WTC11 (cell line): ENCODE measurements around the gene PLEKHM1. TPM values are rescaled to one million over a fixed set of nuclear protein-coding genes. Genes with fewer than 3 reads are reported as not detected.

ENCODE experiments used
- ATAC-seq: fragments of 200-7000 bp; cut with Tn5 transposase; 2 replicates; pipeline ENCODE4 v1.10.0; 2021; ENCODE audit warnings: mild to moderate bottlenecking, moderate library complexity
- CTCF ChIA-PET: fragments of 300-600 bp; sonication (Branson Sonifier 250); formaldehyde crosslinking; loops from one replicate; lab custom pipeline; 2021; ENCODE audit warnings: antibody characterized with exemption; lab: Charles Lee
- POLR2A ChIA-PET: fragments of 350-600 bp; sonication (Branson Sonifier 250); formaldehyde crosslinking; loops from one replicate; lab custom pipeline; 2021; ENCODE audit warnings: antibody characterized with exemption; lab: Charles Lee
- DNase-seq: peaks from one replicate; pipeline ENCODE4 v3.0.0; 2021; ENCODE audit warnings: low spot score
- H3K27ac Mint-ChIP-seq: 2 replicates; pipeline ENCODE4 v1.8.0; 2021; ENCODE audit warnings: mixed read lengths
- H3K27me3 Mint-ChIP-seq: 2 replicates; pipeline ENCODE4 v1.8.0; 2021; ENCODE audit warnings: low read depth, mild to moderate bottlenecking, moderate library complexity, mixed read lengths
- H3K36me3 Mint-ChIP-seq: 2 replicates; pipeline ENCODE4 v1.8.0; 2021; ENCODE audit warnings: mixed read lengths
- H3K4me1 Mint-ChIP-seq: 2 replicates; pipeline ENCODE4 v1.8.0; 2022; ENCODE audit warnings: mixed read lengths
- H3K4me3 Mint-ChIP-seq: 2 replicates; pipeline ENCODE4 v1.8.0; 2021; ENCODE audit warnings: mild to moderate bottlenecking, moderate library complexity, mixed read lengths
- H3K9me3 Mint-ChIP-seq: 2 replicates; pipeline ENCODE4 v1.8.0; 2021; ENCODE audit warnings: mixed read lengths
- ELF4 ChIP-seq: sonication (generic); formaldehyde crosslinking; IDR thresholded peaks from 2 replicates; pipeline ENCODE4 v1.8.1; 2022; ENCODE audit warnings: low read depth, mild to moderate bottlenecking, moderate library complexity, missing genetic modification reagents
- FOXP1 ChIP-seq: sonication (generic); formaldehyde crosslinking; IDR thresholded peaks from 2 replicates; pipeline ENCODE4 v1.8.0; 2022; ENCODE audit warnings: missing genetic modification reagents, mild to moderate bottlenecking, moderate library complexity, borderline replicate concordance
- JUN ChIP-seq: sonication (generic); formaldehyde crosslinking; IDR thresholded peaks from 2 replicates; pipeline ENCODE4 v1.8.0; 2023; ENCODE audit warnings: mild to moderate bottlenecking, missing genetic modification reagents
- NFATC4 ChIP-seq: fragments of 250-450 bp; sonication (Bioruptor Pico); IDR thresholded peaks from 2 replicates; pipeline ENCODE4 v1.9.0; 2021; ENCODE audit warnings: mild to moderate bottlenecking
- SP1 ChIP-seq: sonication (generic); formaldehyde crosslinking; conservative IDR thresholded peaks from 2 replicates; pipeline ENCODE4 v1.8.1; 2022; ENCODE audit warnings: missing genetic modification reagents
- ZBTB21 ChIP-seq: sonication (generic); formaldehyde crosslinking; IDR thresholded peaks from 2 replicates; pipeline ENCODE4 v1.8.1; 2023; ENCODE audit warnings: mild to moderate bottlenecking, missing genetic modification reagents, borderline replicate concordance
- ZNF138 ChIP-seq: sonication (generic); formaldehyde crosslinking; conservative IDR thresholded peaks from 2 replicates; pipeline ENCODE4 v1.8.1; 2022; ENCODE audit warnings: mild to moderate bottlenecking, moderate library complexity, missing genetic modification reagents
- total RNA-seq: library from RNA; stranded (reverse); gene quantifications from 3 replicates; pipeline ENCODE4 v1.2.3, GENCODE V29; 2021
- TF ChIP-seq, protein P1 (sequence below): sonication (generic); formaldehyde crosslinking; IDR thresholded peaks from 2 replicates; pipeline ENCODE4 v1.8.0; 2022; ENCODE audit warnings: mild to moderate bottlenecking, missing genetic modification reagents
- TF ChIP-seq, protein P2 (sequence below): fragments of 250-450 bp; sonication (Bioruptor Pico); IDR thresholded peaks from 2 replicates; pipeline ENCODE4 v1.9.0; 2021; ENCODE audit warnings: mild to moderate bottlenecking
- TF ChIP-seq, protein P3 (sequence below): sonication (generic); formaldehyde crosslinking; IDR thresholded peaks from 2 replicates; pipeline ENCODE4 v1.8.1; 2023; ENCODE audit warnings: mild to moderate bottlenecking, moderate library complexity, missing genetic modification reagents
- TF ChIP-seq, protein P4 (sequence below): sonication (generic); formaldehyde crosslinking; IDR thresholded peaks from 2 replicates; pipeline ENCODE4 v1.8.1; 2023; ENCODE audit warnings: mild to moderate bottlenecking, missing genetic modification reagents, moderate library complexity

Gene PLEKHM1
- total RNA-seq, 1 experiment from 2014 or later = 19.6 TPM

DNA sequence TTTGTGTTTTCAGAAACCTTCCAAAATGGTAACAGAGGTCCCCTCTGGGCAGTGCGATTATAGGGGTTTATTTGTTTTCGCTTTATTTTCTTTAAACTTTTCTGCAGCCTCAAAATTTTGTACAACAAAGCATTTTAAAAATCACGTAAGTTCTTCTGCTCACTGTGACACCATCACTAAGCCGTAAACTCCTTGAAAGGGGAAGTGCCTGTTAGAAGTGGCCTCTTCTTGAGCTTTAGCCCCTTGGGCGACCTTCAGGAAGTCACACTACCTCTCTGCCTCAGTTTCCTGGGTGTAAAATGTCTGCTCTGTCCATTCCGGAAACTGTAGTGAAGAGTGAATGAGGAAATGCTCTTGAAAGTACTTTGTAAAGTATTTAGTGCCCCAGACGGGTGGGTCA is 84.4 kb downstream of the PLEKHM1 start (continued):
- TF ChIP-seq, protein P1, sequence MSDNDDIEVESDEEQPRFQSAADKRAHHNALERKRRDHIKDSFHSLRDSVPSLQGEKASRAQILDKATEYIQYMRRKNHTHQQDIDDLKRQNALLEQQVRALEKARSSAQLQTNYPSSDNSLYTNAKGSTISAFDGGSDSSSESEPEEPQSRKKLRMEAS (CRISPR knock-in tag) = no peak
- TF ChIP-seq, protein P2, sequence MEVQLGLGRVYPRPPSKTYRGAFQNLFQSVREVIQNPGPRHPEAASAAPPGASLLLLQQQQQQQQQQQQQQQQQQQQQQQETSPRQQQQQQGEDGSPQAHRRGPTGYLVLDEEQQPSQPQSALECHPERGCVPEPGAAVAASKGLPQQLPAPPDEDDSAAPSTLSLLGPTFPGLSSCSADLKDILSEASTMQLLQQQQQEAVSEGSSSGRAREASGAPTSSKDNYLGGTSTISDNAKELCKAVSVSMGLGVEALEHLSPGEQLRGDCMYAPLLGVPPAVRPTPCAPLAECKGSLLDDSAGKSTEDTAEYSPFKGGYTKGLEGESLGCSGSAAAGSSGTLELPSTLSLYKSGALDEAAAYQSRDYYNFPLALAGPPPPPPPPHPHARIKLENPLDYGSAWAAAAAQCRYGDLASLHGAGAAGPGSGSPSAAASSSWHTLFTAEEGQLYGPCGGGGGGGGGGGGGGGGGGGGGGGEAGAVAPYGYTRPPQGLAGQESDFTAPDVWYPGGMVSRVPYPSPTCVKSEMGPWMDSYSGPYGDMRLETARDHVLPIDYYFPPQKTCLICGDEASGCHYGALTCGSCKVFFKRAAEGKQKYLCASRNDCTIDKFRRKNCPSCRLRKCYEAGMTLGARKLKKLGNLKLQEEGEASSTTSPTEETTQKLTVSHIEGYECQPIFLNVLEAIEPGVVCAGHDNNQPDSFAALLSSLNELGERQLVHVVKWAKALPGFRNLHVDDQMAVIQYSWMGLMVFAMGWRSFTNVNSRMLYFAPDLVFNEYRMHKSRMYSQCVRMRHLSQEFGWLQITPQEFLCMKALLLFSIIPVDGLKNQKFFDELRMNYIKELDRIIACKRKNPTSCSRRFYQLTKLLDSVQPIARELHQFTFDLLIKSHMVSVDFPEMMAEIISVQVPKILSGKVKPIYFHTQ (CRISPR knock-in tag) = no peak

DNA sequence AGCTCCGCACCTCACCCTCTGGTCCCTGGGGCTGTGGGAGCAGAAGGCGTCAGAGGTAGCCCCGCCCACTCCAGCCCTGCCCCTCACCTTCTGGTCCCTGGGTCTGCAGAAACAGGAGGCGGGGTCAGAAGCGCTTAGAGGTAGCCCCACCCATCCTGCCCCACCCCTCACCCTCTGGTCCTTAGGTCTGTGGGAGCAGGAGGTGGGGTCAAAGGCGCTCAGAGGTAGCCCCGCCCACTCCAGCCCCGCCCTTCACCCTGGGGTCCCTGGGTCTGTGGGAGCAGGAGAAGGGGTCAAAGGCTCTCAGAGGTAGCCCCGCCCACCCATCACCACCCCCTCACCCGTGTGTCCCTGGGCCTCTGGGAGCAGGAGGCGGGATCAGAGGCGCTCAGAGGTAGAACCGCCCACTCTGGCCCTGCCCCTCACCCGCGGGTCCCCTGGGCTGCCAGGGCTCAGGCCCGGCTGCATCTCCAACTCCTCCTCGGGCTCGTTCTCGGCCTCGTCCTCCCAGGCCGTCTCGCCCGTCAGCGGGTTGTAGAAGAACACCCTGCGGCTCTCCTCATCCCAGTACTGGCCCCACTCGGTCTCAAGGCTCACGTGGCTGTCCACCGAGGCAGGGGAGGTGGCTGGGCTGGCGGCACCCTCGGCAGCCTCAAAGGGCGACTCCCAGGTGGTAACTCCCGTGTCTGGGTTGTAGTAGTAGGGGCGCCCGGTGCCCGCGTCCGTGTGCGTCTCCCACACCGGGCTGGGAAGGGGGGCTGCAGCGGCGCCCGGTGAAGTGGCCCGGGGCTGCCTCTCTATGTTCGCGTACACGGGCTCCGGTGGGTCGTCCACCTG is 85.1 kb downstream of the PLEKHM1 start:
- Mint-ChIP-seq H3K27me3 (peaks cover 3% of the 10 kb centered on the region; the same call in 1 of the 2 replicates), H3K36me3 (peaks cover 3% of the 10 kb centered on the region; the same call in 1 of the 2 replicates), H3K9me3 (no peaks in the 10 kb centered on the region), H3K4me3 (peak overlapping the region; percentile 54), H3K4me1 (peaks cover 27% of the 10 kb centered on the region), H3K27ac (peak overlapping the region; percentile 68; the same call in 1 of the 2 replicates)
- TF ChIP-seq NFATC4 (no peak), ZBTB21 (CRISPR knock-in tag) (0 out of 2 replicates have a peak, but pooled peaks have one; percentile 33), ZNF138 (CRISPR knock-in tag) (no peak), SP1 (peak; percentile 55), ELF4 (CRISPR knock-in tag) (no peak), FOXP1 (CRISPR knock-in tag) (peak; percentile 59; the same call in 1 of the 2 replicates)
- TF ChIP-seq, protein P3, sequence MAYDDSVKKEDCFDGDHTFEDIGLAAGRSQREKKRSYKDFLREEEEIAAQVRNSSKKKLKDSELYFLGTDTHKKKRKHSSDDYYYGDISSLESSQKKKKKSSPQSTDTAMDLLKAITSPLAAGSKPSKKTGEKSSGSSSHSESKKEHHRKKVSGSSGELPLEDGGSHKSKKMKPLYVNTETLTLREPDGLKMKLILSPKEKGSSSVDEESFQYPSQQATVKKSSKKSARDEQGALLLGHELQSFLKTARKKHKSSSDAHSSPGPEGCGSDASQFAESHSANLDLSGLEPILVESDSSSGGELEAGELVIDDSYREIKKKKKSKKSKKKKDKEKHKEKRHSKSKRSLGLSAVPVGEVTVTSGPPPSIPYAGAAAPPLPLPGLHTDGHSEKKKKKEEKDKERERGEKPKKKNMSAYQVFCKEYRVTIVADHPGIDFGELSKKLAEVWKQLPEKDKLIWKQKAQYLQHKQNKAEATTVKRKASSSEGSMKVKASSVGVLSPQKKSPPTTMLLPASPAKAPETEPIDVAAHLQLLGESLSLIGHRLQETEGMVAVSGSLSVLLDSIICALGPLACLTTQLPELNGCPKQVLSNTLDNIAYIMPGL = 0 out of 2 replicates have a peak, but pooled peaks have one; percentile 39
- TF ChIP-seq, protein P2 (CRISPR knock-in tag) = no peak
- TF ChIP-seq, protein P4, sequence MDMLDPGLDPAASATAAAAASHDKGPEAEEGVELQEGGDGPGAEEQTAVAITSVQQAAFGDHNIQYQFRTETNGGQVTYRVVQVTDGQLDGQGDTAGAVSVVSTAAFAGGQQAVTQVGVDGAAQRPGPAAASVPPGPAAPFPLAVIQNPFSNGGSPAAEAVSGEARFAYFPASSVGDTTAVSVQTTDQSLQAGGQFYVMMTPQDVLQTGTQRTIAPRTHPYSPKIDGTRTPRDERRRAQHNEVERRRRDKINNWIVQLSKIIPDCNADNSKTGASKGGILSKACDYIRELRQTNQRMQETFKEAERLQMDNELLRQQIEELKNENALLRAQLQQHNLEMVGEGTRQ (CRISPR knock-in tag) = 0 out of 2 replicates have a peak, but pooled peaks have one; percentile 8
- ChIA-PET POLR2A (interaction anchor here (2.1 kb wide), 1 partner anchor 20 kb away, joined by 6 read pairs; no protein-coding TSS in a partner anchor), CTCF (interaction anchor here (0.5 to 2.8 kb wide), 14 partner anchors 8 to 270 kb away, joined by 3 to 38 read pairs (median 4); partner anchors contain the start of genes ACBD4 and MAP3K14)
- ATAC-seq (peak; percentile 93), DNase-seq (peak; percentile 100)

DNA sequence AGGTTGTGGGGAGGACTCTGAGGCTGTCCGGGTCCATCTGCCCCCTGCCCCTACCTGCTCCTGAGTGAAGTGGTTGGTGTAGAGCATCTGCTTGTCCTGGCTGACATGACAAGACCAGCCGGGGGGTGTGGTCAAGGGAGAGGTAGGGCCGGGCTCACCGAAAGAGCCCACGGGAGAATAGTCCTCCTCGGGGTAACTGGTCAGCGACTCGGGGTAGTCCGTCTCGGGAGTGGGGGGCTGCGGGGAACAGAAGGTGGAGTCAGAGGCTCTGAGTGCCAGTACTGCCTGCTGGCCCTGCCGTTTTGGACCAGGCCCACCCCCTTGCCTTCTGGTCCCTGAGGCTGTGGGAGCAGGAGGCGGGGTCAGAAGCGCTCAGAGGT is 85.7 kb downstream of the PLEKHM1 start:
- DNase-seq (no peak), ATAC-seq (no peak; the same call in 1 of the 2 replicates)
- peak overlapping the region; percentile 68 for H3K27ac Mint-ChIP-seq
- TF ChIP-seq, protein P1 (CRISPR knock-in tag) = 0 out of 2 replicates have a peak, but pooled peaks have one; percentile 15
- TF ChIP-seq JUN (CRISPR knock-in tag) = no peak
- peak overlapping the region; percentile 50 for H3K4me3 Mint-ChIP-seq
- CTCF ChIA-PET = interaction anchor here (0.7 to 2.8 kb wide), 12 partner anchors 9 to 269 kb away, joined by 3 to 38 read pairs (median 4); partner anchors contain the start of genes ACBD4 and MAP3K14
- POLR2A ChIA-PET = interaction anchor here (2.1 kb wide), 1 partner anchor 21 kb away, joined by 6 read pairs; no protein-coding TSS in a partner anchor
- H3K36me3 Mint-ChIP-seq = peaks cover 3% of the 10 kb centered on the region; the same call in 1 of the 2 replicates
- peaks cover 21% of the 10 kb centered on the region for H3K4me1 Mint-ChIP-seq
- no peaks in the 10 kb centered on the region for H3K9me3 Mint-ChIP-seq
- H3K27me3 Mint-ChIP-seq = peaks cover 3% of the 10 kb centered on the region; the same call in 1 of the 2 replicates
